HepG2 (cell line): ENCODE measurements around the gene MYL6. TPM values are rescaled to one million over a fixed set of nuclear protein-coding genes. Genes with fewer than 3 reads are reported as not detected.

Experiments used
- CC2D1A ChIP-seq: sonication (generic); formaldehyde crosslinking; IDR thresholded peaks from 2 replicates; pipeline ENCODE4 v1.8.1; 2023; ENCODE audit warnings: mild to moderate bottlenecking, missing genetic modification reagents
- FOXA1 ChIP-seq, 2 experiments: fragments of 450-650 bp in 1 of 2; sonication (generic) in 1 of 2; formaldehyde crosslinking in 1 of 2; IDR thresholded peaks; 2 replicates each; pipeline versions ENCODE4 v1.4.0 to v1.6.1; 2016 to 2020; ENCODE audit warnings: missing genetic modification reagents in 1 of 2
- FOXK1 ChIP-seq: sonication (generic); formaldehyde crosslinking; IDR thresholded peaks from 2 replicates; pipeline ENCODE4 v1.4.0; 2020; ENCODE audit warnings: low read depth, missing genetic modification reagents, borderline replicate concordance
- MEIS1 ChIP-seq: sonication (generic); formaldehyde crosslinking; IDR thresholded peaks from 2 replicates; pipeline ENCODE4 v1.9.0; 2021; ENCODE audit warnings: mild to moderate bottlenecking, missing genetic modification reagents, moderate library complexity, borderline replicate concordance
- MLLT10 ChIP-seq: sonication (generic); formaldehyde crosslinking; IDR thresholded peaks from 2 replicates; pipeline ENCODE4 v1.4.0; 2020; ENCODE audit warnings: missing genetic modification reagents
- NCOR1 ChIP-seq: fragments of 200-600 bp; sonication (generic); IDR thresholded peaks from 2 replicates; pipeline ENCODE4 v1.7.0; 2017; ENCODE audit warnings: antibody characterized with exemption, low read length, borderline replicate concordance
- POLR2G ChIP-seq: fragments of 200-400 bp; formaldehyde crosslinking; IDR thresholded peaks from 2 replicates; pipeline ENCODE4 v1.6.1; 2018; ENCODE audit warnings: mild to moderate bottlenecking, low read depth, low read length, moderate library complexity
- TBX3 ChIP-seq: fragments of 450-650 bp; IDR thresholded peaks from 2 replicates; pipeline ENCODE4 v1.6.1; 2017; ENCODE audit warnings: antibody characterized with exemption, mild to moderate bottlenecking, inconsistent platforms, borderline replicate concordance
- ZC3H4 ChIP-seq: sonication (generic); formaldehyde crosslinking; IDR thresholded peaks from 2 replicates; pipeline ENCODE4 v1.4.0; 2020; ENCODE audit warnings: missing genetic modification reagents, borderline replicate concordance
- ZFP37 ChIP-seq: sonication (generic); formaldehyde crosslinking; IDR thresholded peaks from 2 replicates; pipeline ENCODE4 v1.4.0; 2020; ENCODE audit warnings: missing genetic modification reagents, borderline replicate concordance
- ZNF343 ChIP-seq: sonication (generic); formaldehyde crosslinking; IDR thresholded peaks from 2 replicates; pipeline ENCODE4 v1.4.0; 2020; ENCODE audit warnings: mild to moderate bottlenecking, missing genetic modification reagents
- ZNF446 ChIP-seq: sonication (generic); formaldehyde crosslinking; IDR thresholded peaks from 2 replicates; pipeline ENCODE4 v1.5.0; 2020; ENCODE audit warnings: mild to moderate bottlenecking, missing genetic modification reagents
- ZNF644 ChIP-seq: IDR thresholded peaks from 2 replicates; pipeline ENCODE4 v1.6.1; 2016; ENCODE audit warnings: low read depth
- ZNF674 ChIP-seq: sonication (generic); formaldehyde crosslinking; IDR thresholded peaks from 2 replicates; pipeline ENCODE4 v1.5.0; 2020; ENCODE audit warnings: low read depth, mild to moderate bottlenecking, missing genetic modification reagents
- ZNF768 ChIP-seq: sonication (generic); formaldehyde crosslinking; IDR thresholded peaks from 2 replicates; pipeline ENCODE4 v1.4.0; 2020; ENCODE audit warnings: missing genetic modification reagents
- polyA plus RNA-seq, 8 experiments: library from polyadenylated mRNA; depleted of rRNA in 3 of 8; stranded (reverse) in 7 of 8; unstranded in 1 of 8; fragments of >200 nt; fragmentation: Illumina TruSeq in 4 of 8; extraction: Trizol in 4 of 8; gene quantifications; 2 replicates each; pipeline versions ENCODE4 v1.2.1 to v1.2.3, GENCODE V29; 2011 to 2016; ENCODE audit warnings: low read depth in 4 of 8, missing spikeins in 1 of 8, mixed read lengths in 1 of 8; ENCODE audit not compliant: insufficient read depth in 1 of 8
- total RNA-seq, 5 experiments: library from RNA; depleted of rRNA; stranded (reverse); fragments of >200 nt; fragmentation: Illumina TruSeq; extraction: Trizol; gene quantifications; 2 replicates each; pipeline ENCODE4 v1.2.3, GENCODE V29; 2016; ENCODE audit warnings: low read depth in 1 of 5
- TF ChIP-seq, protein P1 (sequence below): sonication (generic); formaldehyde crosslinking; IDR thresholded peaks from 2 replicates; pipeline ENCODE4 v1.8.0; 2022; ENCODE audit warnings: mild to moderate bottlenecking, missing genetic modification reagents, moderate library complexity
- TF ChIP-seq, protein P2 (sequence below): sonication (generic); formaldehyde crosslinking; IDR thresholded peaks from 2 replicates; pipeline ENCODE4 v1.4.0; 2020; ENCODE audit warnings: mild to moderate bottlenecking, missing genetic modification reagents, borderline replicate concordance
- TF ChIP-seq, protein P3 (sequence below): sonication (generic); formaldehyde crosslinking; IDR thresholded peaks from 2 replicates; pipeline ENCODE4 v1.8.0; 2022; ENCODE audit warnings: low read depth, missing genetic modification reagents
- TF ChIP-seq, protein P4 (sequence below): IDR thresholded peaks from 2 replicates; pipeline ENCODE4 v1.4.0; 2020; ENCODE audit warnings: mild to moderate bottlenecking, missing genetic modification reagents
- TF ChIP-seq, protein P5 (sequence below): sonication (generic); formaldehyde crosslinking; IDR thresholded peaks from 2 replicates; pipeline ENCODE4 v1.4.0; 2020; ENCODE audit warnings: missing genetic modification reagents; ENCODE audit errors: not compliant biosample characterization

The MYL6 gene
- total and polyA plus RNA-seq, 2 of the 13 experiments (the other 11 are each of a cell fraction or from before 2014, with no cell fraction given): 1,127 to 1,192 TPM

DNA sequence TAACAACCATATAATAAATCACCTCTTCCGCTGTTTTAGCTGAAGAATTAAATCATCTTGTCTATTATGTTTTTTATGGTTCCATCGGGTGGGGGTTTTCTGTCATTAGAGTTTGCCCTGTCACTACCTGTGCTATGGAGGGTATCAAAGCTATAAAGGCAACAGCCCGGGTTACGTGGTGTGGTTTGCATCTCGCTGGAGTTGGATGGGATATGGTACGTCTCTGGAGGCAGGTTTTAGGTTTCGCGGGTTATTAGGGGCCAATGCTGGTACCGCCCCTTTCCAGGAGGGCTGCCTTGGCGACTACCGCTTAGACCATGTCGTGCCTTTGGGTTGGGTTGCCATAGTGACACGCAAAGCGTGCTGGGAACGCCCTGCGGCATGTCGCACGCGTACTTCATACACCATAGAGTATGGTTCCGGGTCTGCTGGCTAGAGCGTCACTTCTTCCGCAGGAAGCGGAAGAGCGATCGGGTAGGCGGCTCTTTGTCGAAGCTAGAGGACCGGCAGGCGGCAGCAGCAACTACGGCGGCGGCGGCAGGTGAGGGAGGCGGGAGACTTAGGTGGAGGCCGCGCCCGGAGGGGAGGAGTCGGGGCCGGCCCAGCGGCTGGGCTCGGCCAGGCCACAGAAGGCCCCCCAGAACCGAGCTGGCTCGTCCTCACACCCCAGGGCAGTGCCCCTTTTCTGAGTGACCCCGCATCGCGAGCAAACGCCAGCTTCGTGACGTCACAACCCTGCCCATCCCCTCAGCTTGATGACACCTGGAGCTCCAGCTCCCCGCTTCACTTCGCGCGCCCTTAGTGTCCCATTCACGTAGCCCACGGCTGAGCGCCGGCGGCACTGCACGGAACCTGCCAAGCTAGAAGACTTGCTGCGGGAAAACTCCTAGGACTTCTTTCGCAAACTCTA, 40.1 kb upstream of the MYL6 start, which contains the start of gene ZC3H10 (continued):
- TF ChIP-seq, protein P1, sequence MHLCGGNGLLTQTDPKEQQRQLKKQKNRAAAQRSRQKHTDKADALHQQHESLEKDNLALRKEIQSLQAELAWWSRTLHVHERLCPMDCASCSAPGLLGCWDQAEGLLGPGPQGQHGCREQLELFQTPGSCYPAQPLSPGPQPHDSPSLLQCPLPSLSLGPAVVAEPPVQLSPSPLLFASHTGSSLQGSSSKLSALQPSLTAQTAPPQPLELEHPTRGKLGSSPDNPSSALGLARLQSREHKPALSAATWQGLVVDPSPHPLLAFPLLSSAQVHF (CRISPR knock-in tag): no peak
- TF ChIP-seq ZNF768 (CRISPR knock-in tag) (peak; percentile 16; the same call in 1 of the 2 replicates), NCOR1 (no peak), POLR2G (peak; percentile 97), ZFP37 (CRISPR knock-in tag) (no peak), ZNF446 (CRISPR knock-in tag) (peak; percentile 87), ZC3H4 (peak; percentile 97; the same call in 1 of the 2 replicates), FOXA1 (IDR thresholded peaks at IDR 0.05) (no peak), FOXA1 (CRISPR knock-in tag; IDR thresholded peaks at IDR 0.05) (peak; percentile 45; the same call in 1 of the 2 replicates), TBX3 (peak; percentile 32; the same call in 1 of the 2 replicates), ZNF644 (CRISPR knock-in tag) (no peak), ZNF674 (CRISPR knock-in tag) (no peak), MEIS1 (CRISPR knock-in tag) (no peak; the same call in 1 of the 2 replicates), CC2D1A (no peak), ZNF343 (peak; percentile 55; the same call in 1 of the 2 replicates), MLLT10 (no peak), FOXK1 (CRISPR knock-in tag) (peak; percentile 90; the same call in 1 of the 2 replicates)
- TF ChIP-seq, protein P2, sequence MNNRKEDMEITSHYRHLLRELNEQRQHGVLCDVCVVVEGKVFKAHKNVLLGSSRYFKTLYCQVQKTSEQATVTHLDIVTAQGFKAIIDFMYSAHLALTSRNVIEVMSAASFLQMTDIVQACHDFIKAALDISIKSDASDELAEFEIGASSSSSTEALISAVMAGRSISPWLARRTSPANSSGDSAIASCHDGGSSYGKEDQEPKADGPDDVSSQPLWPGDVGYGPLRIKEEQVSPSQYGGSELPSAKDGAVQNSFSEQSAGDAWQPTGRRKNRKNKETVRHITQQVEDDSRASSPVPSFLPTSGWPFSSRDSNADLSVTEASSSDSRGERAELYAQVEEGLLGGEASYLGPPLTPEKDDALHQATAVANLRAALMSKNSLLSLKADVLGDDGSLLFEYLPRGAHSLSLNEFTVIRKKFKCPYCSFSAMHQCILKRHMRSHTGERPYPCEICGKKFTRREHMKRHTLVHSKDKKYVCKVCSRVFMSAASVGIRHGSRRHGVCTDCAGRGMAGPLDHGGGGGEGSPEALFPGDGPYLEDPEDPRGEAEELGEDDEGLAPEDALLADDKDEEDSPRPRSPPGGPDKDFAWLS (CRISPR knock-in tag): no peak
- TF ChIP-seq, protein P3, sequence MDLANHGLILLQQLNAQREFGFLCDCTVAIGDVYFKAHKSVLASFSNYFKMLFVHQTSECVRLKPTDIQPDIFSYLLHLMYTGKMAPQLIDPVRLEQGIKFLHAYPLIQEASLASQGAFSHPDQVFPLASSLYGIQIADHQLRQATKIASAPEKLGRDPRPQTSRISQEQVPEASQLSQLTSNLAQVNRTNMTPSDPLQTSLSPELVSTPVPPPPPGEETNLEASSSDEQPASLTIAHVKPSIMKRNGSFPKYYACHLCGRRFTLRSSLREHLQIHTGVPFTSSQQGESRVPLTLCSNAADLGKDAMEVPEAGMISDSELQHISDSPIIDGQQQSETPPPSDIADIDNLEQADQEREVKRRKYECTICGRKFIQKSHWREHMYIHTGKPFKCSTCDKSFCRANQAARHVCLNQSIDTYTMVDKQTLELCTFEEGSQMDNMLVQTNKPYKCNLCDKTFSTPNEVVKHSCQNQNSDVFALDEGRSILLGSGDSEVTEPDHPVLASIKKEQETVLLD (CRISPR knock-in tag): peak; percentile 95
- TF ChIP-seq, protein P4, sequence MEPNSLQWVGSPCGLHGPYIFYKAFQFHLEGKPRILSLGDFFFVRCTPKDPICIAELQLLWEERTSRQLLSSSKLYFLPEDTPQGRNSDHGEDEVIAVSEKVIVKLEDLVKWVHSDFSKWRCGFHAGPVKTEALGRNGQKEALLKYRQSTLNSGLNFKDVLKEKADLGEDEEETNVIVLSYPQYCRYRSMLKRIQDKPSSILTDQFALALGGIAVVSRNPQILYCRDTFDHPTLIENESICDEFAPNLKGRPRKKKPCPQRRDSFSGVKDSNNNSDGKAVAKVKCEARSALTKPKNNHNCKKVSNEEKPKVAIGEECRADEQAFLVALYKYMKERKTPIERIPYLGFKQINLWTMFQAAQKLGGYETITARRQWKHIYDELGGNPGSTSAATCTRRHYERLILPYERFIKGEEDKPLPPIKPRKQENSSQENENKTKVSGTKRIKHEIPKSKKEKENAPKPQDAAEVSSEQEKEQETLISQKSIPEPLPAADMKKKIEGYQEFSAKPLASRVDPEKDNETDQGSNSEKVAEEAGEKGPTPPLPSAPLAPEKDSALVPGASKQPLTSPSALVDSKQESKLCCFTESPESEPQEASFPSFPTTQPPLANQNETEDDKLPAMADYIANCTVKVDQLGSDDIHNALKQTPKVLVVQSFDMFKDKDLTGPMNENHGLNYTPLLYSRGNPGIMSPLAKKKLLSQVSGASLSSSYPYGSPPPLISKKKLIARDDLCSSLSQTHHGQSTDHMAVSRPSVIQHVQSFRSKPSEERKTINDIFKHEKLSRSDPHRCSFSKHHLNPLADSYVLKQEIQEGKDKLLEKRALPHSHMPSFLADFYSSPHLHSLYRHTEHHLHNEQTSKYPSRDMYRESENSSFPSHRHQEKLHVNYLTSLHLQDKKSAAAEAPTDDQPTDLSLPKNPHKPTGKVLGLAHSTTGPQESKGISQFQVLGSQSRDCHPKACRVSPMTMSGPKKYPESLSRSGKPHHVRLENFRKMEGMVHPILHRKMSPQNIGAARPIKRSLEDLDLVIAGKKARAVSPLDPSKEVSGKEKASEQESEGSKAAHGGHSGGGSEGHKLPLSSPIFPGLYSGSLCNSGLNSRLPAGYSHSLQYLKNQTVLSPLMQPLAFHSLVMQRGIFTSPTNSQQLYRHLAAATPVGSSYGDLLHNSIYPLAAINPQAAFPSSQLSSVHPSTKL (CRISPR knock-in tag): peak; percentile 65
- TF ChIP-seq, protein P5, sequence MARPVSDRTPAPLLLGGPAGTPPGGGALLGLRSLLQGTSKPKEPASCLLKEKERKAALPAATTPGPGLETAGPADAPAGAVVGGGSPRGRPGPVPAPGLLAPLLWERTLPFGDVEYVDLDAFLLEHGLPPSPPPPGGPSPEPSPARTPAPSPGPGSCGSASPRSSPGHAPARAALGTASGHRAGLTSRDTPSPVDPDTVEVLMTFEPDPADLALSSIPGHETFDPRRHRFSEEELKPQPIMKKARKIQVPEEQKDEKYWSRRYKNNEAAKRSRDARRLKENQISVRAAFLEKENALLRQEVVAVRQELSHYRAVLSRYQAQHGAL: no peak
